Right renal pelvis (tissue), 4 donors: Measurements from ENCODE around the gene CADPS. TPM values are rescaled to one million over a fixed set of nuclear protein-coding genes. Genes with fewer than 3 reads are reported as not detected.

Experiments used
- DNase-seq, 4 donors: peaks; one replicate each; pipeline ENCODE4 v3.0.0-alpha.2; 2013; ENCODE audit warnings: low read depth in 4 of 4, low spot score in 3 of 4, missing footprints in 1 of 4
- polyA plus RNA-seq, 4 donors: library from polyadenylated mRNA; unstranded; fragments of 120-200 nt; gene quantifications; one replicate each; pipeline ENCODE4 v1.2.1, GENCODE V29; 2013; ENCODE audit not compliant: insufficient read length in 4 of 4

The CADPS gene
- polyA plus RNA-seq, 4 donors, result 1.6 to 2.6 (median 1.9) TPM

DNA sequence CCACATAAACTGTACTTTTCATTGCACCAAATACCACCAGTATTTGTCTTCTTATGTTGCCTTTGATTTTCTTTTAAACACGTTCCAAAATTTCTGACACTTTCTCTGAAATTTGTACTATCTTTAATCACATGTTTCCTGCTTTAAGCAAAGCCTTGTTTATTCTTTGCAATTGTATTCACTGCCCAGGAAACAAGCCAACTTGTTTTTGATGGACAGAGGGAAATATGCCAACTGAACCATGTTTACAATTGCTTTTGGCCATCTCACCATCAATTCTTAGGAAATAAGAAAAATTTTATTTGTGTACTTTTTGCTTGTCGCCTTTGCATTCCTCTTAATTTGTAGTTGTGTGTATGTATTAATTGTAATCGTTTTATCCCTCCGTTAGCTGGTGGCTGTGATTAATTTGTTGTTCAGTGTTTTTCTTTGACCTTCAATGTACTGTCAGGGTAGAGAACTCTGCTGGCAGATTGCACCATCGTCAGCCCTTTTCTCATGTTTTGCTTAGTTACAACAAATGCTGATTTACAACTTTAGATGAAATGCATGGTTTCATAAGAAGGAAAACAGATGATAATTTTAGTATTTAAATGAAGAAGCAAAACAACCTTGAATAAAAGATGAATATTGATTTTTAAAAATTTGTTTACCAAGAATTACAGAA lies 482.5 kb downstream of the CADPS start:
- no peak for DNase-seq

DNA sequence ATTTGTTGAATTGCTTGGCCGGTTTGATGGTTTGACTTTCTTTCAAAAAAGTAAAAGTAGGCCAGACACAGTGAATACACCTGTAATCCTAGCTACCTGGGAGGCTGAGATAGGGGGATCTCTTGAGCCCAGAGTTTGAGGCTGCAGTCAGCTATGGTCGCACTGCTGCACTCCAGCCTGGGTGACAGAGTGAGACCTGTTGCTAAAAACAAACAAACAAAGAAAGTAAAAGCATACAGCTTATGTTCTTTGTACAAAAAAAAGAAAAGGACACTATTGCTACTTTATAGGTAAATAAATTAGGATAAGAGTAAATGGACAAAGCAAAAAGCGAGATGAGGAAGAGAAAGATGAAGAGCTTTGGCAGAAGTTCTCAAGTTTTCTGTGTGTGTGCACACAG lies 488.0 kb downstream of the CADPS start:
- no peak for DNase-seq

DNA sequence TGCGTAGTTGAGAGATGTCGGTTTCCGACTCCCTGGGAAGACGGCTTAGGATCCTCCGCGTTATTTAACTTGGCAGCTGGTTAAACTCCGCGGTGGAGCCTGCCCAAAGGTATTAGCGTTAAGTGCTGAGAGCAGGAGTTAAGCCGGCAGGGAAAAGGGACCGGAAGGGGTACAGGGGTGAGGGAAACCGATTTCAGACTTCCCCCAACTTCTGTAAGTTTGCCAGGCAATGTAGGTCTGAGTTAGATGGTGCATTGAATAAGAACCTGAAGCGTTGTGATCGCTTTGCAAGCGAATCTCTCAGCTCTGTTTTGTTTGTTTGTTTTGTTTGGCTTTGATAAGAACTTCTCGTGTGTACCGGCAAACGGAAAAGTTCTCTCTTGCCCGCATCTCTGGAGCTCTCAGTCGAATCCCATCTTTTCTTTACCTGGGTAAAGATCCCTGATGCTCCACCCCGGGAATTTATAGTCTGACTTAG lies 495.9 kb downstream of the CADPS start:
- no peak for DNase-seq

DNA sequence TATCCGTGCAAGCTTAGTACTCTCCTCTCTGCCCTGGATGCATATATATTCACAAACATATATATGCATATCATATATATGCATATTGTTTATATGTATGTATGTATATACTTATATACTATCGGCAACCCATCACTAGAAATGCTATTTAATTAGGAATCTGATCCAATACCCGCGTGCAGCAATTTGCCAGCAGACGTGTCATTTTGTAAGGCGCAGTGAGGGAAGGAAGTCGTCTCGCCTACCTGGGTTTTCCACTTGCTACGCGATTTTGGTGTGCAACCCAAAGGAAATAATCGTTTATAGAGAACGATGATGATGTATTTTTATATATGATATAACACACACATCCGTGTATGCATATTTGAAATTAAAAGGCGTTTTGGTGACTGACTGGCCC lies 496.3 kb downstream of the CADPS start:
- no peak for DNase-seq

DNA sequence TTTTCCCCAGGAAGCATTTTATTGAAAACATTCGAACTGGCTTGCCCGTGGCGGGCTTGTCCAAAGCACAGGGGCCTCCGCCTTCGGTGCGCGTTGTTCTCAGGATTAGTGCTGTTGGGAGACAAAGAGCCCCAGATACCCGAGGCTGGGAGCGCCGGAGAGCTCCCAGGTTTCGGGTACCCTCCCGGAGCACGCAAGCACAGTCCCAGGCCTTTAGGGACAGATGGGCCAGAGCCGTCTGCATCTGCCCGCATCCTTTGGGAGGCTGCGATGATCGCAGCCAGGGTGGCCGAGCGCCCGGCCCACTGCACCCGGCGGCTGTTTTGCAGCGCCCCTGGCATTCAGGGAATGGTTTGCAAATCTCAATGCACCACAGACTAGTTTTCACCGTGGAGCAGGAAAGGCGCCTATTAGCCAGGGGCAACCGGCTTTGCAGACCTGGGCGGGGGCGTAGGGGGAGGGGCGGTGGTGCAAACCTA lies 496.9 kb downstream of the CADPS start:
- no peak for DNase-seq

DNA sequence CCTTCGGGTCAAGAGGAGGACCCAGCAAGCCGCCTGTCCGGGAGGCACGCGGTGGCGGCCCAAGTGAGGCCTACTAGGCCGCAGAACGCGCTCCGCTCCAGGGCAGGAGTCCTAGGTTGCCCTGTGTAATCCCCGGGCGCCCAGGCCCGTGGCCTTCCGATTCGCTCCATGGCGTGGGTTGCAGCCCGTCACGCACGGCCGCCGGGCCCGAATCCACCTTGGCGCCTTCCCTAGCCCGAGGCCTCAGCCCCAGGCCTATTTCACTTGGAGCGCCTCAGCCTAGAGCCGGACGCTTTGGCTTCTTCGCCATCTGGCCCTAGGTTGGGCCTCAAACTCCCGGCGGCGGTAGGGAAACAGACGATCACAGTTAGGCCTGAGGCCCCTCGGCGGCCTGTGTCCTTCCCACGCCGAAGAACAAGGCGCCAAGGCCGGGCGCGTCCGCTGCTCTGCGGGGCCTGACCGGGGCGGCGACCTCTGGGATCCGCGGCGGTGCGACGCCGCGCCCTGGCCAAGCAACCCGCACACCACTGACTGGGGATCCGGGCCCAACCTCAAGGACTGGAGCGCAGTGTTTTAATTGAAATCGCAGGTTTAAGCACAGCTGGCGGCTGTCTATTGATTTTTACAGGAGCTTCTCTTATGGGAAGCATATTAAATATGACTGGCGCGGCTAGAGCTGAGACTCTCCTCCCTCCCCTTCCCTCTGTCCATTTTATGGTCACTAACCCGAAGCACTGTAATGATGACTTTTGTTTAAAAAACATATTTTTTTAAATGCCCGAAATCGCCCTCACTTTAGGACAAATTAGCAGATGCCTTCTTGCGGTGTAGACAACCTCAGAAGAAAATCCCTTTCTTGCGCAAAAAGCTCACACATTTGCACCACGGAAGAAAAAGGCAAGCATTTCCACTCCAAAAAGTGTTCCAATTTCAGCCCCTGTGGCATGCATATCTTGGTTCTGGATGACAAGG lies 498.0 kb downstream of the CADPS start:
- DNase-seq, result no peak

DNA sequence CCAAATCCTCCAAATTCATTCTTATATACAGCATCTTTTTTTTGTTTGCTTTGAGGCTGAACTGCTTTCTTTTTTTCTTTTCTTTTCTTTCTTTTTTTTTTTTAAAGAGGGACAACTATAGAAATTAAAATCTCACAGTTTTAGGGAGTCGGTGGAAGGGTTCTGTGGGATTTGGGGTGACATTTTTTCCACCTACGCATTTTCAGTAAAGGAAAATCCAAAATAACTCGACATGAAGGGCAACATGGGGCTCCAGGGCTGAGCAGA lies 498.8 kb downstream of the CADPS start:
- no peak for DNase-seq

DNA sequence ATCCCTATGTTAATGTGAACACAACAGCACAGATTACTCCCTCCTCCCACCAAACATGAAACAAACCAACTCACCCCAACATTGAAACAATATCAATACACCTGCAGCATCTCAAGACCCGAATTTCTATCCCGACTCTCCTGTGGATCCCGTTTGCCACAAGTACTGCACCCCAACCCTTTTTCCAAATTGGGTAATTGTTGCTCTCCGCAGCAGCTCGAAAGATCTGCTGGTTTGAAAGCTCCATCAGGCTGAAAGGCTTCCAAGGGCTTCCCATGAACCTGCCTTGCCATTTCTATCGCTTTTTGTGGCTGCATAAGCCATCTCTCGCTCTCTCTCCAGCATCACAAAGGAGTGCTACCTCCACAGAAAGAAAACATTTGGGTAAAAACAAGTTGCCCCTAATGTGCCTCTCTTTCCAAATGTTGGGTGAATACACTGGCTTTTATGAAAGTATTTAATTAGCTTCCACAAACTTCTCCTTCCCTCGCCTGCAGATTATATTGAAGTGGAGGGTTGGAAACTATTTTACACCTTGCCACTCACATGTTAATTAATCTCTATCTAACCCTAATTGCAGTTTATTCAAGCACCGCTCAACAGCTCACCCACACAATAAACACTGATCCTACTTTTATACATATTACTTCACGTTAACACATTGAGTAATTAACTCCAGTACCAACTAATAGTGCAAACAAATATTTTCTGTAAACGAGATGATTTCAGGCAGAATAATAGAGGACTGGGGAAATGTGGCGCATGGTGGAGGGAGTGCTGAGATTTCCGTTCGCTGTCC lies 499.4 kb downstream of the CADPS start:
- no peak for DNase-seq

DNA sequence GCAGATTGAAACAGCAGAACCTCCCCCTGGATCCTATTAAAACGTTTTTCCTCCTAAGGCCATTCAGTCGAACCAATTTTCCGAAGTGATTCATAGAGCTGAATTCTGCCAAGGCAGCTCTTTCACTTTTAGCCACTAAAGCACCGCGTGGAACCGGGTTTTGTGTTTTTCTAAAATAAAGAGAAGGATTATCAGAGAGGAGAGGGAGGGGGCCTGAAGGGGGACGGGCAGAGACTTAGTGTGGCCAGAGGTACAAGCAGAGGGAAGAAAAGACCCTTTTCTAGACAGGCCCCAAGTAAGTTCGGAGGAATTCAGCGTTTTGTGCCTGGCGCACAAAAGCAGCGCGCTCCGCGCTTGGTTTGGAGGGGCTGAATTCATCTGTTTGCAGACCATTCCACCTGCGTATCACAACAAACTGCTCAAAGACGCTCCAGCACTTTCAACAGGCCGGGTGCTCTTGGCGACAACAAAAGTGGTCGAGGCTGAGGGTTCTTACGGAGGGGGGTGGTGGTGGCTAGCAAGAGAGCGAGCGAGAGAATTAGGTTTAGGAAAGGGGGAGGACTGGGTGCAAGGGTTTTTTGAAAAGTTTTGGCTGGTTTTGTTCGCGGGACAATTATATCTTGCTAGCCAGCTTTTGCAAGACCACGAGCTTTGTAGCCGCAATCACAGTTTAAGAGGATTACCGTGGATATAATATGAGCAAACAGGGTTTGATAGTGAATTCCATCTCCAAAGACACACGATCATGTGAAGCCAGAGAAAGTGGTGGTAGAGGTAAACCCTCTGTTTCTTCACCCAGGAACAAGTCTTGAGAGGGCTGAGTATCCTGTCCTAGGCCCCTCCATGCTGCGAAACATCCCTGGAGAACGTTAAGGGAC lies 500.6 kb downstream of the CADPS start:
- DNase-seq, result no peak

DNA sequence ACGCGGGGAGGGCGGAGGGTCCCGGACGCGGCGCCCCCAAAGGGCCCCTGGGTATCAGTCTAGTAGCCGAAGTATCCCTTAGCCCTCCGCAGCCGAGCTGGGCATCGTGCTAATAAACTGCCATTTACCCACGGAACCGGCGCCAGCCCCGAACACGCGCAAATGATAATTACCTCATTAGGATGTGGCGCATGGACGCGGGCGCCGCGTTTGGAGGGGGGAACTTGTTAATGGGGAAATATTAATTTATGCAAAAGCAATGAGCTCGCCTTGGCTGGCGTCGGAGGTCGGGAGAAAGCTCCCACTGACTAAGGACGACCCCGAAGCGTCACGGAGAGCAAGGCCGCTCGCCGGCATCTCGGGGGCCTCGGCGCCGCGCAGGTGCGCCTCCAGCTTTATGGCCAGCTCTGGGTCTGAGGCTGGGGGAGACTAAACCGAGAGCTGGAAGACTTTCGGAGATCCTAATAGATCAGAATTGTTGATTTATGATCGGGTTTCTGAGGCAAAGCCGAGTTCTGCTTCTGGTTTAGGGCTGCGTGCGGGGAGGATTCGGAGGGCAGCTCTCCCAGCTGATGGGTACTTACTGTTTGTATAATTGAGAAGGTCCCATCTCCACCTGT lies 501.4 kb downstream of the CADPS start:
- DNase-seq, result no peak

DNA sequence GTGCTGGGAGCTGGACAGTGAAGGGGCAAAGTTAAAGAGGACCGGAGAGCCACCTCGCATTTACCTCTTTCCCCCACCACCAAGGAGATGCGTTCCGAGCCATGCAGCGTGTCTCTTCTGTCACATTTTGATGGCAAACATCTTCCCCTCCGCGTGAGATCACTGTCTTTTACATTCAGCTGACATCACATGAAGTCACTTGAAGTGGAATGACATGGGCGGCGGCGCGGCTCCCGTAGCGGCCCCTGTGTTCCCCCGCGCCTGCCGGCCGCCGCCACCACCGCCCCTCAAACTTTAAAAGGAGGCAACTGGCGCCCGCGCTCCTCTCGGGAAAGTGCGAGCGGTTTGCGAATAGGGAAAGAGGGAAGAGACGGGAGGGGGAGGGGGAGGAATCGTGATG lies 502.0 kb downstream of the CADPS start, which contains the start of gene FEZF2:
Gene FEZF2 (minus strand): TSS at position 336 of the 400 bp plus-strand sequence. CDS start 682 bp downstream, outside the sequence.
- no peak for DNase-seq

DNA sequence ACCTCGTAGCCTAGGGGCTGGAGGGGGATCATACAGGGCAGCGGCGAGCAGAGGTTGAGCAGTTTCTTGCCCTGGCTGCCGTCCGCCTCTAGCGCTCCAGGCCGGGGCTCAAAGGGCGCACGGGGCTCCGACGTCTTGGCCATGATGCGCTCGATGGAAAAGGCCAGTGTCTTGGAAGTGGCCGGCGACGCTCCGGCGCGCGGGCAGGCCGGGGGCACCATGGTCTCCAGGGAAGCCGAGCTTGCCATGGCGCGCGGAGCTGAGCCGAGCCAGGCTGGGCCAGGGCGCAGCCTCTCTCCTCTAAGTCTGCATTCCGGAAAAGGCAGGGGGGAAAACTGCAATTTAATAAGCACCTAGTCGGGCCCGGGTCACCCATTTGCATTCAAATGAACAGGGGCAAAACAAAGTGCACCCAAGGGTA lies 502.6 kb downstream of the CADPS start:
- no peak for DNase-seq

DNA sequence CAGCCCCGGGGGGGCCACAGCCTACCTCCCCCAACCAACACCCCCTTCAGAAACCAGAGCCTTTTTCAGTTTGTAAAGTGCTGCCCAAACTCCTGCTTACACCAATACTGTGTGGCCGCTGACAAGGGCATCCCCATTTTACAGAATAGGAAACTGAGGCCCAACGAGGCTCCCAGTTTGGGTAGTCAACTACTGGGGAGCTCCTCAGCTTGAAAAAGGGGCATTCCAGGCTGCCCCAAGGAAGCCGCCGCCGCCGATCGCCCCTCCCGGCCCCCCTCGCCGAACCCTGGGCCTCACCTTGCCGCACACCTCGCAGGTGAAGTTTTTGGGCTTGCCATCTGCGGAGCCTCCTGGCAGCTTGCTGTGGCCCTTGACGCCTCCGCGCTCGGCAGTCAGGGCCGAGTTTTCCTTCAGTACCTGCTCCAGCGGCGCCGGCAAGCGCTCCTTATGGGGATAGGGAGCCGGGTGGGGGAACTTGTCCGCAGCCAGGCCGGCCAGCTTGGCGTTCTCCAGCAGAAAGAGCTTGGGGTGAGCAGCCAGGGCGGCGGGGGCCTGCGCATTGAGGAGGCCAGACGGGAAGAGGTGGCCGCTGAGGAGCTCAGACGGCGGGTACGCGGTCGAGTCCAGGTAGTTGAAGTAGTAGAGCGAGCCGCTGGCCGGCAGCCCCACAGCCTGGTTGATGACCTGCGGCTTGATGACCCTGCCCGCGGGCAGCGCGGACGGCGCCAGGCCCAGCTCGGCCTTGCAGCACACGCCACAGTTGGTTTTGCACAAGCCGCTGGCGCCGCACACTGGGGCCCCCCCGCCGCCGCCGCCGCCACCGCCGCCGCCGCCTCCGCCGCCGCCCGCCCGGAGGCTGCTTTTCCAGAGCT lies 503.3 kb downstream of the CADPS start:
- DNase-seq, result no peak

DNA sequence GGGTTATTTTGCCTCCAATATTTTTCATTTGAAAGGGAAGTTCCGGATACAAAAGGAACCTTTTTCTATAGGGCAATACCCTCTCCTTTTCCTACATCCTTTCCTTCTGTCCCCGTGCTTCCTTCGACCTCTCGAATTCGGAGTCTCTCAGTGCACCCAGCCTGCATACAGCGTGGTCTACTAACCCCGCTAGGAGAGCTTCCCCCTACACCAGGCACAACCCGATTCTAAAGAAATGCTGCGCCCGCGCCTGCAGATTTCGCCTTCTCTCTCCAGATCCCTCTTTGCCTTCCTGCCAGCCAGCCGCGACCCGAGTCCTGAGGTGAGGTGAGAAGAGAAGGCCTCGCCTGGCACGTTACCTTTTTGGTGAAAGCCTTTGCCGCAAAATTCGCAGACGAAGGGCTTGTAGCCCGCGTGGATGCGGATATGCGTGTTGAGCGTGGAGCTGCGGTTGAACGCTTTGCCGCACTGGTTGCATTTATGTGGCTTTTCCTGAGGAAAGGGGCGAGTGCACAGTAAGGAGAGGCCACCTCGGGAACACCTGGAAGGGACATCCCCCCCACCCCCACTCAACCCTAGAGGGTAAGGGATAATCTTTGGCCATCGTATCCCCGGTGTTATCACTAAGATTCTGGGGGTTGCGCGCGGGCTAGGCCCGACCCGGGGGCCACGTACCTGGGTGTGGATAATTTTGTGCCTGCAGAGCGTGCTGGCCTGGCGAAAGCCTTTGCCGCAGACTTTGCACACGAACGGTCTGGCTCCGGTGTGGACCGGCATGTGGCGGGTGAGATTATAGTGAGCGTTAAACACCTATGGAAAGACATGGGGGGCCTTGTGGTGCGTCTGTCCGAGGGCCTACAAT lies 504.1 kb downstream of the CADPS start:
- no peak for DNase-seq

DNA sequence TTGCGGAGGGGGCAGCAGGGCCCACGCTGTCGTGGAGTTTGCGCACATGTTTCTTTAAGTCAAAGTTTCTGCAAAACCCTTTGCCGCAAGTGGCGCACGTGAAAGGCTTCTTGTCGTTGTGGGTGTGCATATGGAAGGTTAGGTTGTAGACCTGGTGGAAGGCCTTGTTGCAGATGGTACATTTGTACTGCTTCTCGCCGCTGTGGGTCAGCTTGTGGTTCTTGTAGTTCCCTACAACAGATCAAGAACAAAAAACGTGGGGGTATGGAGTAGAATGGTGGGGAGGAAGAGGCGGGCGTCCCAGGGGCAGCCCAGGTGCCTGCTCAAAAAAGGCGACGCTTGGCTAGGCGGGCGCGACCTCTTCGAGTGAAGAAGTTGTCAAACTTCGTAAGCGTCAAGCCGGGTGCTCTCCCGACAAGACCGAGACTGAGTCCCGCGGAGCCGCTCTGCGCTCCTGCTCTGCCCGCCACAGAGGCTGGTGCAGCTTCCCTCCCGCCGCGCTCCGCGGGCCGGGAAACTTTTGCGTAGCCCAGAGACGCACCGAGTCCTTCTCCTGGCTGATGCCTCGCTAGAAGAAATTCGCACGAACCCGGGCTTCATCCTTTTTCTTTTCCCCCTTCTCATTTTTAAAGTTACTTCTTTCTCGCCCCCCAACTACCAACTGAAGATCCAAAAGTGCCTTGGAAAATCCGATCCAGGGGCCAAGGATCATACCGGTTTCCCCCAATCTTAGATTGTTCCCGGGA lies 504.9 kb downstream of the CADPS start:
- no peak for DNase-seq

DNA sequence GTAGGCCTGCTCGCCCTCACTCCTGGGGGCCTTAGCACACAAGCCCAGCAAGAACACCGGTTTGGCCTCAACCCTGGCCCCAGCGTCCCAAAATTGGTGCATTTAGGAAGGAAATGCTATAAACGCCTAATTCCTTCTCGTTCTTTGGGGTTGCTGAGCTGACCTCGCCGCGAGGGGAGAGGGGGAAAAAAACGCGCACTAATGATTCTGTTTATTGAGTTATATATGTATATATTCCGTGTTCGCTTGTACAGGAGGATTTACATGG lies 505.8 kb downstream of the CADPS start:
- no peak for DNase-seq
